HG03354 (cell line): ENCODE results near the gene TRIM10.
"Not testable (repeated sequence)": the region's sequence is repeated elsewhere in the genome, so short reads cannot be mapped to it uniquely, and the experiment has no call there.

Experiments used
- ATAC-seq: cut with Tn5 transposase; IDR thresholded peaks from one replicate; pipeline ENCODE4 v1.9.1; 2021; ENCODE audit warnings: mild to moderate bottlenecking; ENCODE audit not compliant: unreplicated experiment, poor library complexity, severe bottlenecking

TRIM10 gene

GRCh38 chr6:30131947-30132497 lies 29.0 kb downstream of the TRIM10 start:
- ATAC-seq, result no peak

- ATAC-seq, result peak; percentile 78
These were observed 29.8 kb downstream of the TRIM10 start for GRCh38 chr6:30130887-30131862.

GRCh38 chr6:30130179-30130679 lies 30.8 kb downstream of the TRIM10 start:
- ATAC-seq, result no peak

- ATAC-seq, result no peak
These were observed 31.5 kb downstream of the TRIM10 start for GRCh38 chr6:30129265-30130178.

- ATAC-seq, result no peak
These were observed 33.5 kb downstream of the TRIM10 start for GRCh38 chr6:30127238-30128093.

- no peak for ATAC-seq
These were observed 38.5 kb downstream of the TRIM10 start for GRCh38 chr6:30122515-30122914.

GRCh38 chr6:30121446-30122366 lies 39.3 kb downstream of the TRIM10 start:
- no peak for ATAC-seq

- ATAC-seq, result not testable (repeated sequence)
These were observed 42.3 kb downstream of the TRIM10 start for GRCh38 chr6:30118691-30119090.

- ATAC-seq, result no peak
These were observed 44.3 kb downstream of the TRIM10 start for GRCh38 chr6:30116724-30117123.

GRCh38 chr6:30113841-30114240 lies 47.2 kb downstream of the TRIM10 start:
- ATAC-seq, result no peak

- ATAC-seq, result no peak
These were observed 47.8 kb downstream of the TRIM10 start, which contains the start of gene TRIM31 for GRCh38 chr6:30113003-30113759. TSS of gene TRIM31 (minus strand) at chr6:30113090. CDS start at chr6:30112805, 285 bp downstream.

GRCh38 chr6:30112402-30112994 lies 48.5 kb downstream of the TRIM10 start:
- ATAC-seq, result no peak

- no peak for ATAC-seq
These were observed 49.6 kb downstream of the TRIM10 start for GRCh38 chr6:30111266-30111856.

- ATAC-seq, result no peak
These were observed 56.4 kb downstream of the TRIM10 start for GRCh38 chr6:30104661-30105060.

- ATAC-seq, result no peak
These were observed 57.2 kb downstream of the TRIM10 start for GRCh38 chr6:30103872-30104179.

- ATAC-seq, result peak; percentile 63
These were observed 57.8 kb downstream of the TRIM10 start for GRCh38 chr6:30102970-30103871.
